H1 (cell line): Measurements from ENCODE around the gene KRR1.

Experiments
- CEBPB ChIP-seq: IDR thresholded peaks from 2 replicates; pipeline ENCODE4 v1.6.1; 2012; ENCODE audit warnings: low read depth, low read length
- CTCF ChIP-seq, 3 experiments: IDR thresholded peaks; 1 replicate in 2 of 3; 2 replicates in 1 of 3; pipeline versions ENCODE4 v1.5.1 to v1.6.1; 2011; ENCODE audit warnings: low read length in 3 of 3, mild to moderate bottlenecking in 3 of 3, inconsistent platforms in 2 of 3, low read depth in 1 of 3, moderate library complexity in 1 of 3; ENCODE audit not compliant: insufficient read depth in 1 of 3; ENCODE audit errors: control extremely low read depth in 1 of 3
- EGR1 ChIP-seq: IDR thresholded peaks from 2 replicates; pipeline ENCODE4 v1.6.1; 2011; ENCODE audit warnings: low read depth, low read length, borderline replicate concordance
- EP300 ChIP-seq, 2 experiments: IDR thresholded peaks; 1 replicate in 1 of 2; 2 replicates in 1 of 2; pipeline ENCODE4 v1.6.1; 2011 to 2012; ENCODE audit warnings: low read depth in 2 of 2, low read length in 2 of 2, mild to moderate bottlenecking in 2 of 2, borderline replicate concordance in 1 of 2, inconsistent platforms in 1 of 2, moderate library complexity in 1 of 2
- EZH2 ChIP-seq: fragments of 200-600 bp; sonication (generic); IDR thresholded peaks from 2 replicates; pipeline ENCODE4 v1.7.1; 2012; ENCODE audit warnings: low read depth, mild to moderate bottlenecking, moderate library complexity, low read length, inconsistent platforms; ENCODE audit not compliant: severe bottlenecking
- JUND ChIP-seq: IDR thresholded peaks from 2 replicates; pipeline ENCODE4 v1.6.1; 2011; ENCODE audit warnings: mild to moderate bottlenecking, improper control_type of control experiment, low read length
- POLR2AphosphoS5 ChIP-seq: IDR thresholded peaks from 2 replicates; pipeline ENCODE4 v1.6.1; 2011; ENCODE audit warnings: low read depth, low read length
- SIN3A ChIP-seq, 2 experiments: IDR thresholded peaks in 1 of 2; conservative IDR thresholded peaks in 1 of 2; 2 replicates each; pipeline ENCODE4 v1.6.1; 2011 to 2012; ENCODE audit warnings: low read length in 2 of 2, improper control_type of control experiment in 1 of 2, low read depth in 1 of 2, mild to moderate bottlenecking in 1 of 2
- TAF1 ChIP-seq: IDR thresholded peaks from 2 replicates; pipeline ENCODE4 v1.6.1; 2011; ENCODE audit warnings: mild to moderate bottlenecking, low read depth, low read length
- TBP ChIP-seq: IDR thresholded peaks from 2 replicates; pipeline ENCODE4 v1.6.1; 2011; ENCODE audit warnings: low read depth, low read length, improper control_type of control experiment
- TEAD4 ChIP-seq: IDR thresholded peaks from 2 replicates; pipeline ENCODE4 v1.6.1; 2012; ENCODE audit warnings: low read depth, low read length, inconsistent platforms, mixed read lengths
- ZNF274 ChIP-seq: IDR thresholded peaks from 2 replicates; pipeline ENCODE4 v1.7.0; 2012; ENCODE audit warnings: low read length, borderline replicate concordance; ENCODE audit errors: extremely low read depth

DNA sequence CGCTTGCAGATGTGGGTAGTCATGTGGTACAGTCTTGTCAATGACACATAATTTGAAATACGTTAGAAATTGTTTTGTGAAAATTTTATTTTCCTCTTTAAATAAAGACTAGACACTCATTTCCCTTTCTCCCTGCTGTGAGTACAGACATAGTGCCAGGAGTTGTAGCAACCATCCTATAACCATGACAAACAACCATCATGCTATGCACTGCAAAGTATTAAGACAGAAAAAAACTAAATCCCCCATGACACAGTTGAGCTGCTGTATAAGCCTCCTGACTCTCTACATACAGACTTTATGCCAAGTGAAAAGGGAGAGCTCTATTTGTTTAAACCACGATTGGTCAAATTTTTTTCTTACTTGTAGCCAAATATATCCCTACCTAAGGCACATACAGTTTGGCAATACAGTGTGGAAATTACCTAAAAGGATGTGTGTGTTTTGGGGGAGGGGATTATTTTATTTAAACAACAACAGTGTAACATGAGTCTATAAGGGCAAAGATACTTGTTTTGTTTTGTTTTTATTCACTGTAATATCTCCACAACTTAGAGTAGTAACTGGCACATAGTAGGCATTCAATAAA, 45.0 kb upstream of the KRR1 start:
- no peak for TF ChIP-seq CEBPB
- no peak for TF ChIP-seq CTCF (IDR thresholded peaks at IDR 0.05; ENCODE audit: control extremely low read depth in 1 of 3, insufficient read depth in 1 of 3, low read depth in 1 of 3, low read length in 3 of 3)
- no peak for TF ChIP-seq TAF1
- TF ChIP-seq JUND: no peak
- TF ChIP-seq EZH2: no peak
- TF ChIP-seq TBP: no peak
- TF ChIP-seq EGR1: no peak
- TF ChIP-seq SIN3A (conservative IDR thresholded peaks at IDR 0.05 in 1 of 2, IDR thresholded peaks at IDR 0.05 in 1 of 2; ENCODE audit: low read depth in 1 of 2, low read length in 2 of 2): no peak
- no peak for TF ChIP-seq POLR2AphosphoS5
- no peak for TF ChIP-seq TEAD4
- TF ChIP-seq EP300 (IDR thresholded peaks at IDR 0.05; ENCODE audit: borderline replicate concordance in 1 of 2, low read depth in 2 of 2, low read length in 2 of 2): no peak
- TF ChIP-seq ZNF274: no peak
